ENCODE data around the gene ERO1B.

ERO1B gene

GRCh38 chr1:236179634-236180033, 102.1 kb downstream of the ERO1B start:
- H3K4me3 ChIP-seq (ENCODE audit: low read depth, low read length), result no peak overlapping the region
- TF ChIP-seq, protein P1, sequence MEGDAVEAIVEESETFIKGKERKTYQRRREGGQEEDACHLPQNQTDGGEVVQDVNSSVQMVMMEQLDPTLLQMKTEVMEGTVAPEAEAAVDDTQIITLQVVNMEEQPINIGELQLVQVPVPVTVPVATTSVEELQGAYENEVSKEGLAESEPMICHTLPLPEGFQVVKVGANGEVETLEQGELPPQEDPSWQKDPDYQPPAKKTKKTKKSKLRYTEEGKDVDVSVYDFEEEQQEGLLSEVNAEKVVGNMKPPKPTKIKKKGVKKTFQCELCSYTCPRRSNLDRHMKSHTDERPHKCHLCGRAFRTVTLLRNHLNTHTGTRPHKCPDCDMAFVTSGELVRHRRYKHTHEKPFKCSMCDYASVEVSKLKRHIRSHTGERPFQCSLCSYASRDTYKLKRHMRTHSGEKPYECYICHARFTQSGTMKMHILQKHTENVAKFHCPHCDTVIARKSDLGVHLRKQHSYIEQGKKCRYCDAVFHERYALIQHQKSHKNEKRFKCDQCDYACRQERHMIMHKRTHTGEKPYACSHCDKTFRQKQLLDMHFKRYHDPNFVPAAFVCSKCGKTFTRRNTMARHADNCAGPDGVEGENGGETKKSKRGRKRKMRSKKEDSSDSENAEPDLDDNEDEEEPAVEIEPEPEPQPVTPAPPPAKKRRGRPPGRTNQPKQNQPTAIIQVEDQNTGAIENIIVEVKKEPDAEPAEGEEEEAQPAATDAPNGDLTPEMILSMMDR (IDR thresholded peaks at IDR 0.05; ENCODE audit: insufficient read depth, low read depth, low read length, missing control alignments), result no peak
- no peak for DNase-seq (ENCODE audit: low read depth)

- no peak for DNase-seq (ENCODE audit: low read depth)
- TF ChIP-seq, protein P1 (IDR thresholded peaks at IDR 0.05; ENCODE audit: insufficient read depth, low read depth, low read length, missing control alignments), result no peak
- H3K4me3 ChIP-seq (ENCODE audit: low read depth, low read length), result no peak overlapping the region
Measured at GRCh38 chr1:236176337-236177336, 105.1 kb downstream of the ERO1B start.

GRCh38 chr1:236175642-236176336, 106.0 kb downstream of the ERO1B start:
- peak; percentile 48 for DNase-seq (ENCODE audit: low read depth)
- TF ChIP-seq, protein P1 (IDR thresholded peaks at IDR 0.05; ENCODE audit: insufficient read depth, low read depth, low read length, missing control alignments), result no peak
- H3K4me3 ChIP-seq (ENCODE audit: low read depth, low read length), result no peak overlapping the region

DNA sequence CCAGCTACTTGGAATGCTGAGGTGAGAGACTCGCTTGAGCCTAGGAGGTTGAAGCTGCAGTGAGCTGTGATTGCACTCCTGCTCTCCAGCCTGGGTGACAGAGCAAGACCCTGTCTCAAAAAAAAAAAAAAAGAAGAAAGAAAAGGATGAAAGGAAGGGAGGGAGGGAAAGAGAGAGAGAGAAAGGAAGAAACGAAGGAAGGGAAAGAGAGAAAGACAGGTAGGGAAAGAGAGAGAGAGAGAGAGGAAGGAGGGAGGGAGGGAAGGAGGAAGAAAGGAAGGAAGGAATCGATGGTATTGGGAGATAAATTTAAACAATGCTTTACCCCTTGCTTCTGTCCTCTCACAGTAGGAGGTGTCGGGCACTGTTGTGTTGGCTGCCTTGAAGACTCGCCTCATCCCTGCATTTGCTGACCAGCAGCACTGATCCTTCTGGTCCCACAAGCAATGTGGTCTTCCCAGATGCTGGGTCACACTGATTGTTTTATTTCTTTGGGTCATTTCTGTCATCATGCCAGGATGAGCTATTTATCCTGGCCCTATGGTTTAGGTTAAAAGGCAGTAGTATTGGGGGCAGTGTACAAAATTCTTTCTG, 108.5 kb downstream of the ERO1B start:
- no peak overlapping the region for H3K4me3 ChIP-seq (ENCODE audit: low read depth, low read length)
- no peak for DNase-seq (ENCODE audit: low read depth)
- TF ChIP-seq, protein P1 (IDR thresholded peaks at IDR 0.05; ENCODE audit: insufficient read depth, low read depth, low read length, missing control alignments), result no peak

GRCh38 chr1:236172041-236172579, 109.6 kb downstream of the ERO1B start:
- DNase-seq (ENCODE audit: low read depth), result no peak
- TF ChIP-seq, protein P1 (IDR thresholded peaks at IDR 0.05; ENCODE audit: insufficient read depth, low read depth, low read length, missing control alignments), result no peak
- H3K4me3 ChIP-seq (ENCODE audit: low read depth, low read length), result no peak overlapping the region

DNA sequence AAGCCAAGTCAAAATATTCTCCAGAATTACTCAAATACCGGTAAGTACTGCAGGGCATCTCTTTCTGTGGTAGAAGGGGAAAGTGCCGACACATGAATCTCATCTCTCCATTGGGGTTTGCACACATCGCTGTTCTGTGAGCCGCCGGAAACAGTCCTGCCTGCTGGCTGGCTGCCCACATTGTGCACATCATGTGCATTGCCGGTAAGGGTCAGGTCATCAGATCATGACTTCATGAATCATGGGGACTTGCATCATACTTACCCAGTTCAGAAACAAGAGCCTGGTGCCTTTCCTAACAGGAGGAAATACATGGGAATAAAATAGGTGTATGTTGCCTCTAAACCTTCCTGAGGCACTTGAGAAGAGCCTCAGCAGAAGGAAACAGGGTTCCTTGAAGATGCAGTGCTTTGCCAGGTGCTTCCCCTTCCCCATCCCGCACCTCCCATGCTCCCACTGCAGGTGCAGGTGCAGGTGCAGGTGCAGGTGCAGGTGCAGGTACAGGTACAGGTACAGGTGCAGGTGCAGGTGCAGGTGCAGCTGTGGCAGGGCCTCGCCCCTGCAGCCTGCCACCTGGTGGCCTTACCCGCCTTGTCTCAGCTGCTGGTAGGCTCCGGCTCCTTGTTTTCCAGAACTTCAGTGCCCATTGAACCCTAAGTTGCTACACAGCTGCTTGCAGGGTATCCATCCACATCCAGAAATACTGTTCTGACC, 112.9 kb downstream of the ERO1B start:
- peak; percentile 84 for DNase-seq (ENCODE audit: low read depth)
- TF ChIP-seq, protein P1 (IDR thresholded peaks at IDR 0.05; ENCODE audit: insufficient read depth, low read depth, low read length, missing control alignments), result peak; percentile 12
- no peak overlapping the region for H3K4me3 ChIP-seq (ENCODE audit: low read depth, low read length)

Measured in GM12865 (cell line).